Omental fat pad (tissue), 4 donors: Measurements from ENCODE around the gene EPB42. TPM values are rescaled to one million over a fixed set of nuclear protein-coding genes. Genes with fewer than 3 reads are reported as not detected.

Source experiments
- ATAC-seq: fragments of 150-250 bp; one replicate; pipeline ENCODE4 v1.9.1; 2016; ENCODE audit warnings: mild to moderate bottlenecking, moderate library complexity; ENCODE audit not compliant: low FRiP score
- DNase-seq: peaks from one replicate; pipeline ENCODE4 v3.0.0-alpha.2; 2019; ENCODE audit warnings: low spot score
- small RNA-seq: library from RNA; depleted of rRNA; stranded (forward); fragments of <200 nt; gene quantifications from one replicate; pipeline ENCODE3, GENCODE V24; 2016
- total RNA-seq, 4 donors: library from RNA; depleted of rRNA; stranded (reverse); fragments of >200 nt; gene quantifications; one replicate each; pipeline ENCODE4 v1.1.0, GENCODE V29; 2016
- TF ChIP-seq, protein P1 (sequence below), 3 donors: fragments of 450-650 bp; IDR thresholded peaks; one replicate each; pipeline ENCODE4 v1.5.1; 2016 to 2017; ENCODE audit warnings: antibody characterized with exemption in 3 of 3, mild to moderate bottlenecking in 3 of 3, moderate library complexity in 2 of 3

Gene EPB42
- total RNA-seq, 4 donors from 2014 or later: 1.4 to 4.0 (median 3.0) TPM; not detected in 1

DNA sequence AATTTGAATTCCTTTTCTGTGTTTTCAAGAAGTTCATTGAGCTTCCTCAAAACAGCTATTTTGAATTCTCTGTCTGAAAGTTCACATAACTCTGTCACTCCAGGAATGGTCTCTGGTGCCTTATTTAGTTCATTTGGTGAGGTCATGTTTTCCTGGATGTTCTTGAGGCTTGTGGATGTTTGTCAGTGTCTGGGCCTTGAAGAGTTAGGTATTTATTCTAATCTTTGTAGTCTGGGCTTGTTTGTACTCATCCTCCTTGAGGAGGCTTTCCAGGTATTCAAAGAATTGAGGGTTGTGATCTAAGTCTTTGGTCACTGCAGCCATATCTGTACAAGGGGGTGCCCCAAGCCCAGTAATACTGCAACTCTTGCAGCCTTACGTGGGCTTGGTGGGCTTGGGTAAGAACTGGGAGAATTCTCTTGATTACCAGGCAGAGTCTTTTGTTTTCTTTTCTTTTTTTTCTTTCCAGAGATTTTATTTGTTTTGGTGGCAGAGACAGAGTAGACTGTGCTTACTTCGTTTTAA is 55.0 kb downstream of the EPB42 start:
- DNase-seq (no peak), ATAC-seq (no peak)
- TF ChIP-seq, protein P1, sequence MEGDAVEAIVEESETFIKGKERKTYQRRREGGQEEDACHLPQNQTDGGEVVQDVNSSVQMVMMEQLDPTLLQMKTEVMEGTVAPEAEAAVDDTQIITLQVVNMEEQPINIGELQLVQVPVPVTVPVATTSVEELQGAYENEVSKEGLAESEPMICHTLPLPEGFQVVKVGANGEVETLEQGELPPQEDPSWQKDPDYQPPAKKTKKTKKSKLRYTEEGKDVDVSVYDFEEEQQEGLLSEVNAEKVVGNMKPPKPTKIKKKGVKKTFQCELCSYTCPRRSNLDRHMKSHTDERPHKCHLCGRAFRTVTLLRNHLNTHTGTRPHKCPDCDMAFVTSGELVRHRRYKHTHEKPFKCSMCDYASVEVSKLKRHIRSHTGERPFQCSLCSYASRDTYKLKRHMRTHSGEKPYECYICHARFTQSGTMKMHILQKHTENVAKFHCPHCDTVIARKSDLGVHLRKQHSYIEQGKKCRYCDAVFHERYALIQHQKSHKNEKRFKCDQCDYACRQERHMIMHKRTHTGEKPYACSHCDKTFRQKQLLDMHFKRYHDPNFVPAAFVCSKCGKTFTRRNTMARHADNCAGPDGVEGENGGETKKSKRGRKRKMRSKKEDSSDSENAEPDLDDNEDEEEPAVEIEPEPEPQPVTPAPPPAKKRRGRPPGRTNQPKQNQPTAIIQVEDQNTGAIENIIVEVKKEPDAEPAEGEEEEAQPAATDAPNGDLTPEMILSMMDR (IDR thresholded peaks at IDR 0.05): no peak

DNA sequence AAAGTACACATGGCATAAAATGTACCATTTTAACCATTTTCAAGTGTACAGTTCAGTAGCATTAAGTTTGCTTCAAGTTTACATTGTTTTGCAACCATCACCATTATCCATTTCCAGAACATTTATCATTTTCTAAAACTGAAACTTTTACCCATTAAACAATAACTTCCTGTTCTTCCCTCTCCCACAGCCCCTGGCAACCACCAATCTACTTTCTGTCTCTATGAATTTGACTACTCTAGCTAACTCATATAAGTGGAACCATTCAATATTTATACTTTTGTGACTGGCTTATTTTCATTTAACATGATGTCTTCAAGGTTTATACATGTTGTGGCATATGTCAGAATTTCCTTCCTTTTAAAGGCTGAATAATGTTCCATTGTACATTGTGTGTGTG is 67.5 kb downstream of the EPB42 start:
- DNase-seq: no peak
- no peak for ATAC-seq
- TF ChIP-seq, protein P1 (IDR thresholded peaks at IDR 0.05): no peak

DNA sequence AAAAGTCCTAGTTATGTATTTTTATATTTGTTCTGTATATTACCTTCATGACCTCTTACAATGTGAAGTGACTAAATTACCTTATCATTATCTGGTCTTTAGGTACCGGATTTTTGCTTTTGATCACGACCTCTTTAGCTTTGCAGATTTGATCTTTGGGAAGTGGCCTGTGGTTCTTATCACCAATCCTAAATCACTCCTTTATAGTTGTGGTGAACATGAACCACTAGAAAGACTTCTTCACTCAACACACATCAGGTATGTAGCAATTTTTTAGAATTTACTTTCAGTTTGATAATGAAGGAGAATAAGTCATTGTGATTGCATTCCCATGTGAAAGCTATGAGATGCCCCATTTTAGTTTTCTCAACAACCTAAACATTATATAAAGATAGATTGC is 69.1 kb downstream of the EPB42 start:
- no peak for DNase-seq
- no peak for ATAC-seq
- TF ChIP-seq, protein P1 (IDR thresholded peaks at IDR 0.05): no peak

DNA sequence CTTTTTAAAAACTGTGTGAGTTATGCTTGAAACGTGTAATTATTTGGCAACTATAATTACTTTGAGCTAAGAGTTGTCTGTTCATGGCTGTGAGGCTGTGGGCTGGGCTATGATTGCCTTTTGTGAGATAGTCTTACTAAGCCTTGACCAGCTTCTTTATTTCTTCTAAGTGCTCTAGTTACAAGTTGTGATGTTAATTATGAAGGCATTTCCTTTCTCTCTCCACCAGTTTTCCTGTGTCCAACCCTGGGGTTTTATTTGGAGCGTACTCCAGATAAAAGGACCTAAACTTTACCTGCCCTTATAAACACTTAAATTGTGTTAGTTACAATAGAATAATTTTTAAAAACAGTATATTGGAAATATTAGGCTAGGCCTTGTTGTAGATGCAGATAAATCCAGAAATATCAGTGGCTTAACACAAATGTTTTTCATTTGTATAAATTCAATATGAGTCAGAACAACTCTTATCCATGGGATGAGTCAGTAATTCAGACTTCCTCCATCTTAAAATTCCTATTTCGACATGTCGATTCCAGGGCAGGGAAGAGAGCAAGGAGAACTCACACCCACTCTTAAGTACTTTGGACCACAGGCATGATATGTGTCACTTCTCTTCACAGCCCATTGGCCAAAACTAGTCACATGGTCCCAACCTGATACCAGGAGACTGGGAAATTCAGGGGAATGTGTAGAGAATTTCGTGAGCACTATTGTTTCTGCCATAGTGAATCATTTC is 70.5 kb downstream of the EPB42 start:
- no peak for DNase-seq
- TF ChIP-seq, protein P1 (IDR thresholded peaks at IDR 0.05): no peak
- ATAC-seq: peak; percentile 64

Small RNA genes within 50 kb of the gene (small RNA-seq; reads per million reads assigned to genes)
- not detected for gene RF00019

Other genes with a start within 250 kb of the EPB42 start
- 10 to 100 TPM; 37.3 to 45.7 (median 43.5) TPM for gene UBR1, start 115.0 kb downstream of the EPB42 start, total RNA-seq
- gene TMEM62, start 87.4 kb downstream of the EPB42 start, total RNA-seq: 10 to 100 TPM; 16.6 to 32.9 (median 21.0) TPM
- gene CCNDBP1, start 35.6 kb downstream of the EPB42 start, total RNA-seq: 100 to 1,000 TPM in 1 of 4 donors, 10 to 100 TPM in 3; 70.0 to 126 (median 78.3) TPM
- gene TGM5, start 45.9 kb upstream of the EPB42 start, total RNA-seq: 1 to 10 TPM in 1 of 4 donors, under 1 TPM in 2, not detected in 1; 0.28 to 5.0 (median 0.94) TPM
- not detected for gene TGM7, start 81.2 kb upstream of the EPB42 start, total RNA-seq
- 10 to 100 TPM in 1 of 4 donors, 1 to 10 TPM in 3; 7.3 to 10.8 (median 9.3) TPM for gene LCMT2, start 109.6 kb upstream of the EPB42 start, total RNA-seq
- gene ZSCAN29, start 150.0 kb upstream of the EPB42 start, total RNA-seq: 10 to 100 TPM; 12.0 to 26.6 (median 16.7) TPM
- 10 to 100 TPM; 10.5 to 13.2 (median 12.6) TPM for gene TUBGCP4, start 150.1 kb upstream of the EPB42 start, total RNA-seq